ENCODE measurements around the gene TSPAN33. TPM values are rescaled to one million over a fixed set of nuclear protein-coding genes. Genes with fewer than 3 reads are reported as not detected.

Gene TSPAN33
- polyA plus RNA-seq, 1 donor (not counting 4 experiments of a cell fraction or from before 2014, with no cell fraction given): 0.93 TPM

DNA sequence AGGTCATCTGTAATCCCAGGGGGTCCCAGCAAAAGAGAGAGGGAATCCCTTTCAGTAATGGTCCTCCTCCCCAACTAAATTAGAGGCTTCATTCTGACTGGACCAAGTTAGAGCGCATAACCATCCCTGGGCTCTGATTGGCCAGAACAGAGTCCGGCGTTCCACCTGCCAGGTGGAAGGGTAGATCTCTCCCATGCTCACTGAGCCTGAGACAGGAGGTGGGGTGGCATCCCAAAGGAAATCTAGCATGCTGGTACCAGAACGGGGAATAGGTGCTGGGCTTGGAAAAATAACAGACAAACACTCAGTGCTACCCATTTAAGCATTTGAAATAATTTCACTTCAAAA lies 21.0 kb upstream of the TSPAN33 start:
- Histone ChIP-seq H3K27me3 (ENCODE audit: control insufficient read depth, extremely low read depth, insufficient read depth, low read length) (peaks cover 11% of the 10 kb centered on the region), H3K36me3 (ENCODE audit: control insufficient read depth in 2 of 2, extremely low read depth in 1 of 2, insufficient read depth in 2 of 2, low read length in 2 of 2) (no peaks in the 10 kb centered on the region), H3K79me2 (ENCODE audit: control insufficient read depth, insufficient read depth, low read length) (no peaks in the 10 kb centered on the region), H3K9me1 (ENCODE audit: control insufficient read depth, extremely low read depth, insufficient read depth, low read length) (no peaks in the 10 kb centered on the region), H3K9ac (ENCODE audit: control insufficient read depth, extremely low read depth, insufficient read depth, low read length) (no peak overlapping the region), H3K4me3 (ENCODE audit: control insufficient read depth in 2 of 3, extremely low read depth in 1 of 3, insufficient read depth in 2 of 3, low read depth in 1 of 3, low read length in 3 of 3) (no peak overlapping the region), H3K27ac (ENCODE audit: control insufficient read depth, insufficient read depth, low read length) (no peak overlapping the region), H3K9me3 (ENCODE audit: control insufficient read depth, low read depth, low read length) (no peaks in the 10 kb centered on the region), H4K20me1 (ENCODE audit: control insufficient read depth, extremely low read depth, insufficient read depth, low read length) (no peaks in the 10 kb centered on the region), H2AFZ (ENCODE audit: control insufficient read depth, low read length) (no peak overlapping the region), H3K4me1 (ENCODE audit: control insufficient read depth, extremely low read depth, insufficient read depth, low read length) (no peaks in the 10 kb centered on the region), H3K4me2 (ENCODE audit: control insufficient read depth, extremely low read depth, insufficient read depth, low read depth, low read length) (no peak overlapping the region)
- TF ChIP-seq, protein P1, sequence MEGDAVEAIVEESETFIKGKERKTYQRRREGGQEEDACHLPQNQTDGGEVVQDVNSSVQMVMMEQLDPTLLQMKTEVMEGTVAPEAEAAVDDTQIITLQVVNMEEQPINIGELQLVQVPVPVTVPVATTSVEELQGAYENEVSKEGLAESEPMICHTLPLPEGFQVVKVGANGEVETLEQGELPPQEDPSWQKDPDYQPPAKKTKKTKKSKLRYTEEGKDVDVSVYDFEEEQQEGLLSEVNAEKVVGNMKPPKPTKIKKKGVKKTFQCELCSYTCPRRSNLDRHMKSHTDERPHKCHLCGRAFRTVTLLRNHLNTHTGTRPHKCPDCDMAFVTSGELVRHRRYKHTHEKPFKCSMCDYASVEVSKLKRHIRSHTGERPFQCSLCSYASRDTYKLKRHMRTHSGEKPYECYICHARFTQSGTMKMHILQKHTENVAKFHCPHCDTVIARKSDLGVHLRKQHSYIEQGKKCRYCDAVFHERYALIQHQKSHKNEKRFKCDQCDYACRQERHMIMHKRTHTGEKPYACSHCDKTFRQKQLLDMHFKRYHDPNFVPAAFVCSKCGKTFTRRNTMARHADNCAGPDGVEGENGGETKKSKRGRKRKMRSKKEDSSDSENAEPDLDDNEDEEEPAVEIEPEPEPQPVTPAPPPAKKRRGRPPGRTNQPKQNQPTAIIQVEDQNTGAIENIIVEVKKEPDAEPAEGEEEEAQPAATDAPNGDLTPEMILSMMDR (optimal IDR thresholded peaks at IDR 0.05 in 1 of 3, IDR thresholded peaks at IDR 0.05 in 1 of 3, conservative IDR thresholded peaks at IDR 0.05 in 1 of 3; ENCODE audit: extremely low read depth in 1 of 3, insufficient read depth in 2 of 3, low read length in 3 of 3): no peak
- TF ChIP-seq EZH2 (IDR thresholded peaks at IDR 0.05; ENCODE audit: low read length): no peak
- dilution Hi-C loops (cut with MboI; ENCODE audit: extremely low pct_ligation_motif_present, low sequenced_read_pairs): no loop called here
- no peak for DNase-seq (ENCODE audit: low read depth, low spot score)
- no peak for FAIRE-seq

DNA sequence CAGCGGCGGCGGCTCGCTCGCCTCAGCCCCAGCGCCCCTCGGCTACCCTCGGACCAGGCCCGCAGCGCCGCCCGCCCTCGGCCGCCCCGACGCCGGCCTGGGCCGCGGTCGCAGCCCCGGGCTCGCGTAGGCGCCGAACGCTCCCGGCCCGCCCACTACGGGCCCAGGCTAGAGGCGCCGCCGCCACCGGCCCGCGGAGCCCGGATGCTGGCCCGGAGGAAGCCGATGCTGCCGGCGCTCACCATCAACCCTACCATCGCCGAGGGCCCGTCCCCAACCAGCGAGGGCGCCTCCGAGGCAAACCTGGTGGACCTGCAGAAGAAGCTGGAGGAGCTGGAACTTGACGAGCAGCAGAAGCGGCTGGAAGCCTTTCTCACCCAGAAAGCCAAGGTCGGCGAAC lies 18.2 kb upstream of the TSPAN33 start:
- Histone ChIP-seq H3K4me2 (ENCODE audit: control insufficient read depth, extremely low read depth, insufficient read depth, low read depth, low read length) (no peak overlapping the region), H3K36me3 (ENCODE audit: control insufficient read depth in 2 of 2, extremely low read depth in 1 of 2, insufficient read depth in 2 of 2, low read length in 2 of 2) (no peaks in the 10 kb centered on the region), H3K9ac (ENCODE audit: control insufficient read depth, extremely low read depth, insufficient read depth, low read length) (no peak overlapping the region), H4K20me1 (ENCODE audit: control insufficient read depth, extremely low read depth, insufficient read depth, low read length) (no peaks in the 10 kb centered on the region), H3K9me3 (ENCODE audit: control insufficient read depth, low read depth, low read length) (no peaks in the 10 kb centered on the region), H3K27ac (ENCODE audit: control insufficient read depth, insufficient read depth, low read length) (no peak overlapping the region), H3K79me2 (ENCODE audit: control insufficient read depth, insufficient read depth, low read length) (no peaks in the 10 kb centered on the region), H2AFZ (ENCODE audit: control insufficient read depth, low read length) (no peak overlapping the region), H3K9me1 (ENCODE audit: control insufficient read depth, extremely low read depth, insufficient read depth, low read length) (no peaks in the 10 kb centered on the region), H3K27me3 (ENCODE audit: control insufficient read depth, extremely low read depth, insufficient read depth, low read length) (peaks cover 11% of the 10 kb centered on the region), H3K4me3 (ENCODE audit: control insufficient read depth in 2 of 3, extremely low read depth in 1 of 3, insufficient read depth in 2 of 3, low read depth in 1 of 3, low read length in 3 of 3) (no peak overlapping the region), H3K4me1 (ENCODE audit: control insufficient read depth, extremely low read depth, insufficient read depth, low read length) (no peaks in the 10 kb centered on the region)
- dilution Hi-C loops (cut with MboI; ENCODE audit: extremely low pct_ligation_motif_present, low sequenced_read_pairs): no loop called here
- TF ChIP-seq, protein P1 (optimal IDR thresholded peaks at IDR 0.05 in 1 of 3, IDR thresholded peaks at IDR 0.05 in 1 of 3, conservative IDR thresholded peaks at IDR 0.05 in 1 of 3; ENCODE audit: extremely low read depth in 1 of 3, insufficient read depth in 2 of 3, low read length in 3 of 3): no peak
- FAIRE-seq: no peak
- DNase-seq (ENCODE audit: low read depth, low spot score): no peak

Measured in keratinocyte (primary cell).